ENCODE results near the gene GULP1. TPM values are rescaled to one million over a fixed set of nuclear protein-coding genes. Genes with fewer than 3 reads are reported as not detected.
A peak's percentile ranks its signal among the peaks of the same experiment; 100 is the strongest.

The GULP1 gene
- total and polyA plus RNA-seq, 10 of the 15 experiments (the other 5 are each of a cell fraction or from before 2014, with no cell fraction given) = 0.02 to 1.3 (median 0.15) TPM; not detected in 5

DNA sequence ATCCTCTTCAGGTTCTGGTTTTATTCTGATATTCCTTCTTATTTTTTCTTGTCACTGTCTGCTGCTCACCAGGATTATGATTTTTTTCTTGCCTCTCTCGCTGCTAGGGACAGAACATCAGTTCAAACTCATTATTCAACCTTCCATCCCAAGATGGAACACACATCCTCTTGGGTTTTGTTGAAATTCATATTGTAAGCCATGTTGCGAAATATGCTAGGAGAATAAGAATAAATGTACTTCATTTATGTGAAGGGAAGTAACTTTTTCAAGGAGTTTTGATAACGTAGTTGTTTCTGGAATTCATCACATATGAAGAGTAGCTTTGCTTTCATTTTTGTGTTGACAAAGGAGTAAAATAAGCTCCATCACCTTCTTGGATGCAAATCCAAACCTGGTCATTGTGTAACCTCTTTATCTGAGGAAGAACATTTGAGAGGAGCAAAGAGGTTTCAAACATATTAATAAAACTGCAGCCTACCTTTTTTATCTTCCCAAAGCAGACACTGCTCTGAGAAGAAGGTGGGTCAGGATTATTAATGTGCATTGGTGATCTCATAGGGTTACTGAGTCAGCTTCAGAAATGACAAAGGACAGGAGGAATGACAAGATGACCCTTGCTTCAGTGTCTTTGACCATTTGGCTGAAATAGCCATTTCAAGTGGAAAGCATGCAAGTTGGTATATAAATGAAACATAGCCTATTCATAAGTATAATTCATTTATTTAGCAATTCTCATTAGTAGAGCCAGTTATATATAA is 280.0 kb downstream of the GULP1 start (continued):
- TF ChIP-seq E4F1 (IDR thresholded peaks at IDR 0.05; ENCODE audit: borderline replicate concordance, partially characterized antibody) = no peak
- TF ChIP-seq ATF7 (IDR thresholded peaks at IDR 0.05; ENCODE audit: low read depth) = no peak
- TF ChIP-seq SUPT20H (IDR thresholded peaks at IDR 0.05; ENCODE audit: borderline replicate concordance, control insufficient read depth, low read depth, low read length) = no peak
- TF ChIP-seq ZNF207 (IDR thresholded peaks at IDR 0.05; ENCODE audit: borderline replicate concordance) = no peak

- intact Hi-C loops (cut with micrococcal nuclease; ENCODE audit: unreplicated experiment) = no loop called here
- Histone ChIP-seq H3K4me3 (no peak overlapping the region), H2AFZ (ENCODE audit: control insufficient read depth, low read depth, low read length) (no peak overlapping the region), H3K4me2 (ENCODE audit: control insufficient read depth, insufficient read depth) (no peak overlapping the region), H3K9me3 (replicated peaks; ENCODE audit: control insufficient read depth, insufficient read depth, low read length) (no peaks in the 10 kb centered on the region), H4K20me1 (ENCODE audit: control insufficient read depth, insufficient read depth) (no peaks in the 10 kb centered on the region), H3K9ac (ENCODE audit: control insufficient read depth, insufficient read depth, low read length) (no peak overlapping the region), H3K27ac (ENCODE audit: control insufficient read depth, insufficient read depth) (no peak overlapping the region), H3K36me3 (ENCODE audit: control insufficient read depth in 2 of 2, insufficient read depth in 2 of 2, low read length in 1 of 2) (no peaks in the 10 kb centered on the region), H3K27me3 (replicated peaks in 1 of 2; ENCODE audit: control insufficient read depth in 2 of 2, insufficient read depth in 2 of 2, low read length in 1 of 2) (no peaks in the 10 kb centered on the region), H3K79me2 (ENCODE audit: control insufficient read depth, insufficient read depth, low read length) (no peaks in the 10 kb centered on the region), H3K4me1 (ENCODE audit: control insufficient read depth, insufficient read depth, low read length) (no peaks in the 10 kb centered on the region)
- SMC1A ChIA-PET (ENCODE audit: uncharacterized antibody, unreplicated experiment) = no interaction called here
- DNase-seq (ENCODE audit: low read depth, low spot score) = no peak
- no peak for ATAC-seq
- BruUV-seq (replicated peaks) = no TSS peak
- CTCF ChIA-PET = no interaction called here
- RAD21 ChIA-PET (ENCODE audit: unreplicated experiment) = no interaction called here
- in situ Hi-C loops (cut with MboI) = no loop called here
- no peak for FAIRE-seq
- POLR2A ChIA-PET = no interaction called here
- TF ChIP-seq, protein P1, sequence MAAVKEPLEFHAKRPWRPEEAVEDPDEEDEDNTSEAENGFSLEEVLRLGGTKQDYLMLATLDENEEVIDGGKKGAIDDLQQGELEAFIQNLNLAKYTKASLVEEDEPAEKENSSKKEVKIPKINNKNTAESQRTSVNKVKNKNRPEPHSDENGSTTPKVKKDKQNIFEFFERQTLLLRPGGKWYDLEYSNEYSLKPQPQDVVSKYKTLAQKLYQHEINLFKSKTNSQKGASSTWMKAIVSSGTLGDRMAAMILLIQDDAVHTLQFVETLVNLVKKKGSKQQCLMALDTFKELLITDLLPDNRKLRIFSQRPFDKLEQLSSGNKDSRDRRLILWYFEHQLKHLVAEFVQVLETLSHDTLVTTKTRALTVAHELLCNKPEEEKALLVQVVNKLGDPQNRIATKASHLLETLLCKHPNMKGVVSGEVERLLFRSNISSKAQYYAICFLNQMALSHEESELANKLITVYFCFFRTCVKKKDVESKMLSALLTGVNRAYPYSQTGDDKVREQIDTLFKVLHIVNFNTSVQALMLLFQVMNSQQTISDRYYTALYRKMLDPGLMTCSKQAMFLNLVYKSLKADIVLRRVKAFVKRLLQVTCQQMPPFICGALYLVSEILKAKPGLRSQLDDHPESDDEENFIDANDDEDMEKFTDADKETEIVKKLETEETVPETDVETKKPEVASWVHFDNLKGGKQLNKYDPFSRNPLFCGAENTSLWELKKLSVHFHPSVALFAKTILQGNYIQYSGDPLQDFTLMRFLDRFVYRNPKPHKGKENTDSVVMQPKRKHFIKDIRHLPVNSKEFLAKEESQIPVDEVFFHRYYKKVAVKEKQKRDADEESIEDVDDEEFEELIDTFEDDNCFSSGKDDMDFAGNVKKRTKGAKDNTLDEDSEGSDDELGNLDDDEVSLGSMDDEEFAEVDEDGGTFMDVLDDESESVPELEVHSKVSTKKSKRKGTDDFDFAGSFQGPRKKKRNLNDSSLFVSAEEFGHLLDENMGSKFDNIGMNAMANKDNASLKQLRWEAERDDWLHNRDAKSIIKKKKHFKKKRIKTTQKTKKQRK (IDR thresholded peaks at IDR 0.05; ENCODE audit: low read depth, low read length) = no peak
- no peak for TF ChIP-seq POLR2AphosphoS2 (IDR thresholded peaks at IDR 0.05; ENCODE audit: low read depth, low read length)
- no peak for TF ChIP-seq TARDBP (IDR thresholded peaks at IDR 0.05; ENCODE audit: borderline replicate concordance)
- no peak for TF ChIP-seq YY1 (IDR thresholded peaks at IDR 0.05; ENCODE audit: low read depth, low read length)
- TF ChIP-seq RAD51 (IDR thresholded peaks at IDR 0.05) = peak; percentile 36; the same call in 1 of the 2 replicates
- TF ChIP-seq, protein P2, sequence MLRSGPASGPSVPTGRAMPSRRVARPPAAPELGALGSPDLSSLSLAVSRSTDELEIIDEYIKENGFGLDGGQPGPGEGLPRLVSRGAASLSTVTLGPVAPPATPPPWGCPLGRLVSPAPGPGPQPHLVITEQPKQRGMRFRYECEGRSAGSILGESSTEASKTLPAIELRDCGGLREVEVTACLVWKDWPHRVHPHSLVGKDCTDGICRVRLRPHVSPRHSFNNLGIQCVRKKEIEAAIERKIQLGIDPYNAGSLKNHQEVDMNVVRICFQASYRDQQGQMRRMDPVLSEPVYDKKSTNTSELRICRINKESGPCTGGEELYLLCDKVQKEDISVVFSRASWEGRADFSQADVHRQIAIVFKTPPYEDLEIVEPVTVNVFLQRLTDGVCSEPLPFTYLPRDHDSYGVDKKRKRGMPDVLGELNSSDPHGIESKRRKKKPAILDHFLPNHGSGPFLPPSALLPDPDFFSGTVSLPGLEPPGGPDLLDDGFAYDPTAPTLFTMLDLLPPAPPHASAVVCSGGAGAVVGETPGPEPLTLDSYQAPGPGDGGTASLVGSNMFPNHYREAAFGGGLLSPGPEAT (IDR thresholded peaks at IDR 0.05; ENCODE audit: low read depth) = no peak
- TF ChIP-seq ZZZ3 (IDR thresholded peaks at IDR 0.05; ENCODE audit: control insufficient read depth, insufficient read length, low read depth) = no peak
- 0% methylated on average over 1 of the region's 1 CpG for WGBS (ENCODE audit: insufficient coverage, insufficient replicate concordance, low lambda C conversion rate, missing lambda C conversion rate)
These were observed 280.9 kb downstream of the GULP1 start for GRCh38 chr2:188572592-188572991.
